NCI-H774 (cell line): ENCODE measurements around the gene CD163.
"Not testable (repeated sequence)": the region's sequence is repeated elsewhere in the genome, so short reads cannot be mapped to it uniquely, and the experiment has no call there.

ENCODE experiments used
- DNase-seq: peaks from one replicate; lab custom pipeline; 2025; lab: John Stamatoyannopoulos, UW

CD163 gene

GRCh38 chr12:7503686-7504415 is at the start of gene CD163:
TSS of gene CD163 (minus strand) at chr12:7503777. CDS start at chr12:7503690, 87 bp downstream.
- no peak for DNase-seq

- DNase-seq, result no peak
These were observed 39.2 kb upstream of the CD163 start for GRCh38 chr12:7542813-7543212.

GRCh38 chr12:7542046-7542445 is 38.5 kb upstream of the CD163 start:
- DNase-seq, result no peak

- DNase-seq, result no peak
These were observed 10.8 kb upstream of the CD163 start for GRCh38 chr12:7514416-7514815.

GRCh38 chr12:7512553-7512952 is 9.0 kb upstream of the CD163 start:
- no peak for DNase-seq

- DNase-seq, result not testable (repeated sequence)
These were observed 6.4 kb upstream of the CD163 start for GRCh38 chr12:7509793-7510470.

- DNase-seq, result no peak
These were observed 965 bp downstream of the CD163 start for GRCh38 chr12:7502612-7503011.

GRCh38 chr12:7501031-7501588 is 2.5 kb downstream of the CD163 start:
- DNase-seq, result no peak

- DNase-seq, result no peak
These were observed 3.9 kb downstream of the CD163 start for GRCh38 chr12:7499636-7500035.

- DNase-seq, result no peak
These were observed 4.8 kb downstream of the CD163 start for GRCh38 chr12:7498809-7499208.

- DNase-seq, result no peak
These were observed 5.9 kb downstream of the CD163 start for GRCh38 chr12:7497661-7498060.

GRCh38 chr12:7496451-7496850 is 7.1 kb downstream of the CD163 start:
- no peak for DNase-seq

- no peak for DNase-seq
These were observed 8.4 kb downstream of the CD163 start for GRCh38 chr12:7495136-7495535.

- DNase-seq, result no peak
These were observed 10.6 kb downstream of the CD163 start for GRCh38 chr12:7493006-7493405.

GRCh38 chr12:7486512-7486911 is 17.1 kb downstream of the CD163 start:
- DNase-seq, result no peak

GRCh38 chr12:7485095-7485494 is 18.5 kb downstream of the CD163 start:
- DNase-seq, result no peak

- DNase-seq, result no peak
These were observed 20.2 kb downstream of the CD163 start for GRCh38 chr12:7483343-7483742.

- DNase-seq, result no peak
These were observed 23.8 kb downstream of the CD163 start for GRCh38 chr12:7479771-7480170.

GRCh38 chr12:7472060-7472459 is 31.5 kb downstream of the CD163 start:
- no peak for DNase-seq

GRCh38 chr12:7460375-7461259 is 43.0 kb downstream of the CD163 start:
- peak; percentile 33 for DNase-seq

- no peak for DNase-seq
These were observed 43.6 kb downstream of the CD163 start for GRCh38 chr12:7459973-7460372.

- DNase-seq, result no peak
These were observed 51.8 kb downstream of the CD163 start for GRCh38 chr12:7451756-7452155.
